ENCODE results near the gene TMEM143.
"Not testable (repeated sequence)": the region's sequence is repeated elsewhere in the genome, so short reads cannot be mapped to it uniquely, and the experiment has no call there.

Gene TMEM143

DNA sequence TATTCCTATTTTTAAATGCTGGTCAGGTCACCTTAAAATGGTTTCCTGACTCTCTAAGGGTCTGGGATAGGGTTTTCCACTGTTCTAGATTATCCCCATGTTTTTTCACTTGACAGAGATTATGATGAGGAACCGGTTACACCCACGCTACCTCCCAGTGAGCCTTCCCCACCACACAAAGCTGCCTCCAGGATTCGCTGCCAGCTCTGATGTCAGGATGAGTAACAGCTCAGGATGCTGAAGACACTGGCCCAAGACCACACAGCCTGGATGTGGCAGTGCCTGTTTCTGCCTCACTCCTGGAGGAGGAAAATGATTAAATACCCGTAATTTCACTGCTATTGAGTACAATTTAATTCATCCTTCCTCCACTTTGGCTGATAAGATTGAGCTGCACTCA is 70.9 kb downstream of the TMEM143 start:
- TF ChIP-seq, protein P1, sequence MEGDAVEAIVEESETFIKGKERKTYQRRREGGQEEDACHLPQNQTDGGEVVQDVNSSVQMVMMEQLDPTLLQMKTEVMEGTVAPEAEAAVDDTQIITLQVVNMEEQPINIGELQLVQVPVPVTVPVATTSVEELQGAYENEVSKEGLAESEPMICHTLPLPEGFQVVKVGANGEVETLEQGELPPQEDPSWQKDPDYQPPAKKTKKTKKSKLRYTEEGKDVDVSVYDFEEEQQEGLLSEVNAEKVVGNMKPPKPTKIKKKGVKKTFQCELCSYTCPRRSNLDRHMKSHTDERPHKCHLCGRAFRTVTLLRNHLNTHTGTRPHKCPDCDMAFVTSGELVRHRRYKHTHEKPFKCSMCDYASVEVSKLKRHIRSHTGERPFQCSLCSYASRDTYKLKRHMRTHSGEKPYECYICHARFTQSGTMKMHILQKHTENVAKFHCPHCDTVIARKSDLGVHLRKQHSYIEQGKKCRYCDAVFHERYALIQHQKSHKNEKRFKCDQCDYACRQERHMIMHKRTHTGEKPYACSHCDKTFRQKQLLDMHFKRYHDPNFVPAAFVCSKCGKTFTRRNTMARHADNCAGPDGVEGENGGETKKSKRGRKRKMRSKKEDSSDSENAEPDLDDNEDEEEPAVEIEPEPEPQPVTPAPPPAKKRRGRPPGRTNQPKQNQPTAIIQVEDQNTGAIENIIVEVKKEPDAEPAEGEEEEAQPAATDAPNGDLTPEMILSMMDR (IDR thresholded peaks at IDR 0.05; ENCODE audit: control insufficient read depth, extremely low read depth, insufficient read depth), result no peak
- no peak overlapping the region for H3K4me3 ChIP-seq (ENCODE audit: low read depth, low read length)
- no peak for DNase-seq (ENCODE audit: low read depth)

GRCh38 chr19:48291489-48291815 is 72.3 kb downstream of the TMEM143 start:
- DNase-seq (ENCODE audit: low read depth); H3K4me3 ChIP-seq (ENCODE audit: low read depth, low read length): not testable (repeated sequence)

GRCh38 chr19:48290771-48291488 is 72.8 kb downstream of the TMEM143 start:
- peak overlapping the region; percentile 29 for H3K4me3 ChIP-seq (ENCODE audit: low read depth, low read length)
- TF ChIP-seq, protein P1 (IDR thresholded peaks at IDR 0.05; ENCODE audit: control insufficient read depth, extremely low read depth, insufficient read depth), result peak; percentile 76
- DNase-seq (ENCODE audit: low read depth), result peak; percentile 4

- no peak for DNase-seq (ENCODE audit: low read depth)
- TF ChIP-seq, protein P1 (IDR thresholded peaks at IDR 0.05; ENCODE audit: control insufficient read depth, extremely low read depth, insufficient read depth), result no peak
- no peak overlapping the region for H3K4me3 ChIP-seq (ENCODE audit: low read depth, low read length)
These were observed 73.4 kb downstream of the TMEM143 start for GRCh38 chr19:48290401-48290770.

DNA sequence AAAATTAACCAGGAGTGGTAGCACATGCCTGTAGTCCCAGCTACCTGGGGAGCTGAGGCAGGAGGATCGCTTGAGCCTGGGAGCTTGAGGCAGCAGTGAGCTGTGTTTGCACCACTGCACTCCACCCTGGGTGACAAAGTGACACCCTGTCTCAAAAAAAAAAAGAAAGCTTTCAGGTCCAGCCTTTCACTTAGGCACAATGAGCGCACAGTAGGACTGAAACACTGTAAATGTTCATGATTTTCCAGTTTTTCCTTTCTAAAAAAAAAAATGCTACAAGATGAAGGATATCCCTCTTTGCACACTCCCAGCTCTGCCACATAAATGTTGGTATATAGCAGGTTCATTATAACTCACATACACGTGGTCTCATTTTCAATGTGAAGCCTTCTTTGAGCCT is 76.0 kb downstream of the TMEM143 start:
- H3K4me3 ChIP-seq (ENCODE audit: low read depth, low read length), result no peak overlapping the region
- TF ChIP-seq, protein P1 (IDR thresholded peaks at IDR 0.05; ENCODE audit: control insufficient read depth, extremely low read depth, insufficient read depth), result no peak
- DNase-seq (ENCODE audit: low read depth), result no peak

GRCh38 chr19:48284896-48285295 is 78.8 kb downstream of the TMEM143 start:
- TF ChIP-seq, protein P1 (IDR thresholded peaks at IDR 0.05; ENCODE audit: control insufficient read depth, extremely low read depth, insufficient read depth), result no peak
- no peak for DNase-seq (ENCODE audit: low read depth)
- no peak overlapping the region for H3K4me3 ChIP-seq (ENCODE audit: low read depth, low read length)

DNA sequence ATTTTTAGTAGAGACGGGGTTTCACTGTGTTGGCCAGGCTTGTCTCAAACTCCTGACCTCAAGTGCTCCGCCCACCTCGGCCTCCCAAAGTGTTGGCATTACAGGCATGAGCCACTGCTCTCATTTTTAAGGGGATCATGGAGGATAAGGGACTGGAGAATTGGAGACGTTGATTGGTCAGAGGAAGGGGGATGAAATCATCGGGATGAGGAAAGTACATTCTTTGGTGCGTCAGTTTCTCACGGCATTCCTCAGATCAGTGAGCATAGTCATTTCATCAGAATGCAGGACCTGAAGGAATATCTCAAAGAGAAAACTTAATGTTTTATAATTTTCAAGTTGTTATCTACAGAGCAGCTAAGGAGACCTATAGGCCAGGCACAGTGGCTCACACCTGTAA is 79.8 kb downstream of the TMEM143 start:
- TF ChIP-seq, protein P1 (IDR thresholded peaks at IDR 0.05; ENCODE audit: control insufficient read depth, extremely low read depth, insufficient read depth), result no peak
- H3K4me3 ChIP-seq (ENCODE audit: low read depth, low read length), result no peak overlapping the region
- no peak for DNase-seq (ENCODE audit: low read depth)

Data from LNCaP clone FGC (cell line).